Ascending aorta (tissue), 2 donors: Measurements from ENCODE around the gene ATP13A3. TPM values are rescaled to one million over a fixed set of nuclear protein-coding genes. Genes with fewer than 3 reads are reported as not detected.
A peak's percentile ranks its signal among the peaks of the same experiment; 100 is the strongest.
"Not testable (repeated sequence)": the region's sequence is repeated elsewhere in the genome, so short reads cannot be mapped to it uniquely, and the experiment has no call there.

ENCODE experiments used
- DNase-seq, 2 donors: peaks; one replicate each; pipeline ENCODE4 v3.0.0-alpha.2; 2019; ENCODE audit warnings: low spot score in 2 of 2
- H3K27ac ChIP-seq, 2 donors: fragments of 200-600 bp; sonication (generic); one replicate each; pipeline ENCODE4 v1.5.1; 2016 to 2017; ENCODE audit warnings: mild to moderate bottlenecking in 1 of 2
- H3K27me3 ChIP-seq: fragments of 200-600 bp; sonication (generic); one replicate; pipeline ENCODE4 v1.5.1; 2017
- H3K36me3 ChIP-seq, 2 donors: fragments of 200-600 bp; sonication (generic); one replicate each; pipeline ENCODE4 v1.5.1; 2016
- H3K4me1 ChIP-seq, 2 donors: fragments of 200-600 bp; sonication (generic); one replicate each; pipeline ENCODE4 v1.5.1; 2016 to 2017; ENCODE audit warnings: mild to moderate bottlenecking in 1 of 2
- H3K4me3 ChIP-seq, 2 donors: fragments of 200-600 bp; sonication (generic); one replicate each; pipeline ENCODE4 v1.5.1; 2016 to 2017; ENCODE audit warnings: mild to moderate bottlenecking in 1 of 2
- H3K9me3 ChIP-seq, 2 donors: fragments of 200-600 bp; sonication (generic); one replicate each; pipeline ENCODE4 v1.5.1; 2016
- CTCF ChIP-seq, 3 experiments: fragments of 200-600 bp in 2 of 3; fragments of 450-650 bp in 1 of 3; sonication (generic) in 2 of 3; IDR thresholded peaks; one replicate each; pipeline ENCODE4 v1.5.1; 2016 to 2019; ENCODE audit warnings: antibody characterized with exemption in 3 of 3, mild to moderate bottlenecking in 1 of 3, moderate library complexity in 1 of 3
- intact Hi-C: fragments of 100-400 bp; cut with DNase I; formaldehyde crosslinking; loops from one replicate; pipeline ENCODE4 v1.15.1; 2023
- total RNA-seq: library from RNA; depleted of rRNA; stranded (reverse); fragments of >200 nt; gene quantifications from one replicate; pipeline ENCODE4 v1.1.0, GENCODE V29; 2016

ATP13A3 gene
- 53.6 TPM for total RNA-seq

GRCh38 chr3:194486540-194487288, at the start of gene ATP13A3:
Gene ATP13A3, minus strand, starts transcription at chr3:194487002. Its CDS starts 24,812 bp downstream, at chr3:194462190.
- Histone ChIP-seq H3K4me1 (peaks cover 21 to 35% of the 10 kb centered on the region in 2 donors), H3K9me3 (no peaks in the 10 kb centered on the region), H3K27ac (peak within 1 kb of the TSS; percentile 91 to 95), H3K4me3 (peak within 1 kb of the TSS; percentile 68 to 75), H3K27me3 (no peaks in the 10 kb centered on the region), H3K36me3 (no peaks in the 10 kb centered on the region)
- DNase-seq: peak; percentile 57 to 95
- intact Hi-C loops: loop anchor here (1.0 to 10.0 kb wide), 5 partner anchors 51 to 349 kb away; partner anchors contain the start of gene HES1
- no peak for TF ChIP-seq CTCF (IDR thresholded peaks at IDR 0.05)

- H3K4me3 ChIP-seq, H3K36me3 ChIP-seq: not testable (repeated sequence)
- intact Hi-C loops: loop anchor here (5.0 kb wide), 2 partner anchors 37 to 48 kb away; partner anchors contain the start of gene ATP13A3
These were observed 48.4 kb upstream of the ATP13A3 start for GRCh38 chr3:194535199-194535598.

GRCh38 chr3:194534243-194534642, 47.4 kb upstream of the ATP13A3 start:
- Histone ChIP-seq H3K27ac (no peak overlapping the region), H3K9me3 (peaks cover 0 to 8% of the 10 kb centered on the region in 2 donors), H3K4me1 (peaks cover 5 to 11% of the 10 kb centered on the region in 2 donors), H3K27me3 (no peaks in the 10 kb centered on the region), H3K4me3 (no peak overlapping the region), H3K36me3 (no peaks in the 10 kb centered on the region)
- DNase-seq: no peak
- intact Hi-C loops: no loop called here
- no peak for TF ChIP-seq CTCF (IDR thresholded peaks at IDR 0.05)

More at GRCh38 chr3:194535199-194535598, 48.4 kb upstream of the ATP13A3 start:
- DNase-seq, H3K9me3 ChIP-seq, H3K27me3 ChIP-seq, H3K27ac ChIP-seq: not testable (repeated sequence)
- peaks cover 5 to 11% of the 10 kb centered on the region in 2 donors for H3K4me1 ChIP-seq

GRCh38 chr3:194532591-194532990, 45.8 kb upstream of the ATP13A3 start:
- TF ChIP-seq CTCF (IDR thresholded peaks at IDR 0.05): no peak
- Histone ChIP-seq H3K27me3 (no peaks in the 10 kb centered on the region), H3K9me3 (peaks cover 0 to 8% of the 10 kb centered on the region in 2 donors), H3K36me3 (no peaks in the 10 kb centered on the region), H3K4me1 (peaks cover 5 to 7% of the 10 kb centered on the region in 2 donors), H3K27ac (no peak overlapping the region), H3K4me3 (no peak overlapping the region)
- no peak for DNase-seq
- intact Hi-C loops: no loop called here

GRCh38 chr3:194527726-194528125, 40.9 kb upstream of the ATP13A3 start:
- Histone ChIP-seq H3K36me3 (no peaks in the 10 kb centered on the region), H3K27me3 (no peaks in the 10 kb centered on the region), H3K4me1 (no peaks in the 10 kb centered on the region), H3K9me3 (no peaks in the 10 kb centered on the region), H3K4me3 (no peak overlapping the region), H3K27ac (no peak overlapping the region)
- no peak for DNase-seq
- intact Hi-C loops: no loop called here
- TF ChIP-seq CTCF (IDR thresholded peaks at IDR 0.05): no peak

GRCh38 chr3:194526164-194526563, 39.4 kb upstream of the ATP13A3 start:
- H3K27me3 ChIP-seq: no peaks in the 10 kb centered on the region
- H3K4me1 ChIP-seq: peaks cover 0 to 8% of the 10 kb centered on the region in 2 donors
- H3K36me3 ChIP-seq: no peaks in the 10 kb centered on the region
- no peak for TF ChIP-seq CTCF (IDR thresholded peaks at IDR 0.05)
- H3K9me3 ChIP-seq: no peaks in the 10 kb centered on the region
- no peak overlapping the region for H3K27ac ChIP-seq
- DNase-seq: no peak
- no peak overlapping the region for H3K4me3 ChIP-seq
- intact Hi-C loops: no loop called here
